CD4-positive, alpha-beta T cell treated with Interleukin-17A for 4 hours (primary cell): ENCODE data around the gene IL16.
"Not testable (repeated sequence)": the region's sequence is repeated elsewhere in the genome, so short reads cannot be mapped to it uniquely, and the experiment has no call there.

Source experiments
- DNase-seq: peaks from one replicate; pipeline ENCODE4 v3.0.0-alpha.2; 2020; ENCODE audit warnings: mixed read lengths

The IL16 gene

GRCh38 chr15:81321667-81322066, 125.0 kb downstream of the IL16 start:
- no peak for DNase-seq

GRCh38 chr15:81322676-81323253, 126.1 kb downstream of the IL16 start:
- DNase-seq = no peak

GRCh38 chr15:81323559-81323943, 126.9 kb downstream of the IL16 start:
- DNase-seq = no peak

GRCh38 chr15:81323944-81324881, 127.5 kb downstream of the IL16 start, which contains the start of gene STARD5:
STARD5 (minus strand) TSS chr15:81324141; CDS start chr15:81324099, 42 bp downstream.
- peak; percentile 99 for DNase-seq

- DNase-seq = no peak
These were observed 130.0 kb downstream of the IL16 start for GRCh38 chr15:81326466-81327212.

GRCh38 chr15:81327516-81327915, 130.8 kb downstream of the IL16 start:
- no peak for DNase-seq

GRCh38 chr15:81329446-81329845, 132.8 kb downstream of the IL16 start:
- DNase-seq = no peak

GRCh38 chr15:81330366-81331090, 133.8 kb downstream of the IL16 start:
- no peak for DNase-seq

GRCh38 chr15:81331141-81331540, 134.5 kb downstream of the IL16 start:
- not testable (repeated sequence) for DNase-seq

- DNase-seq = no peak
These were observed 134.9 kb downstream of the IL16 start for GRCh38 chr15:81331600-81331999.

- no peak for DNase-seq
These were observed 135.6 kb downstream of the IL16 start for GRCh38 chr15:81332326-81332725.

- no peak for DNase-seq
These were observed 136.7 kb downstream of the IL16 start for GRCh38 chr15:81333363-81333762.

- DNase-seq = no peak
These were observed 138.2 kb downstream of the IL16 start for GRCh38 chr15:81334768-81335435.

- DNase-seq = no peak
These were observed 139.0 kb downstream of the IL16 start for GRCh38 chr15:81335631-81336030.

- peak; percentile 70 for DNase-seq
These were observed 139.9 kb downstream of the IL16 start for GRCh38 chr15:81336568-81336967.

GRCh38 chr15:81337241-81337640, 140.6 kb downstream of the IL16 start:
- DNase-seq = no peak

GRCh38 chr15:81337713-81338157, 141.1 kb downstream of the IL16 start:
- DNase-seq = no peak

- DNase-seq = no peak
These were observed 141.7 kb downstream of the IL16 start for GRCh38 chr15:81338170-81339007.

- DNase-seq = no peak
These were observed 142.6 kb downstream of the IL16 start for GRCh38 chr15:81339321-81339720.

GRCh38 chr15:81339851-81340250, 143.2 kb downstream of the IL16 start:
- DNase-seq = no peak

- DNase-seq = no peak
These were observed 144.7 kb downstream of the IL16 start for GRCh38 chr15:81341351-81341750.
